SK-N-SH treated with all-trans-retinoic acid at 6 μM for 48 hours (cell line): Measurements from ENCODE around the gene CBFA2T3.

ENCODE experiments used
- ATAC-seq: fragments of 200-7000 bp; cut with Tn5 transposase; 3 replicates; pipeline ENCODE4 v1.9.1; 2020; ENCODE audit warnings: mild to moderate bottlenecking, moderate library complexity
- ARNTL ChIP-seq: fragments of 450-650 bp; formaldehyde crosslinking; IDR thresholded peaks from 2 replicates; pipeline ENCODE4 v1.5.0; 2020; ENCODE audit warnings: low read depth, mild to moderate bottlenecking, moderate library complexity, borderline replicate concordance
- BACH2 ChIP-seq: fragments of 250-450 bp; sonication (Bioruptor Pico); IDR thresholded peaks from 2 replicates; pipeline ENCODE4 v1.9.0; 2021; ENCODE audit warnings: mild to moderate bottlenecking, borderline replicate concordance
- CREB5 ChIP-seq: fragments of 250-450 bp; sonication (Bioruptor Pico); IDR thresholded peaks from 2 replicates; pipeline ENCODE4 v1.5.1; 2020; ENCODE audit warnings: low read depth, mild to moderate bottlenecking, moderate library complexity
- CSDC2 ChIP-seq: fragments of 250-450 bp; sonication (Bioruptor Pico); IDR thresholded peaks from 2 replicates; pipeline ENCODE4 v1.5.0; 2020; ENCODE audit warnings: mild to moderate bottlenecking, moderate library complexity
- GLIS3 ChIP-seq: fragments of 250-450 bp; sonication (Bioruptor Pico); IDR thresholded peaks from 2 replicates; pipeline ENCODE4 v1.5.0; 2020; ENCODE audit warnings: mild to moderate bottlenecking, moderate library complexity
- ISL1 ChIP-seq: fragments of 250-450 bp; sonication (Bioruptor Pico); IDR thresholded peaks from 2 replicates; pipeline ENCODE4 v2.1.2; 2022; ENCODE audit warnings: mild to moderate bottlenecking, moderate library complexity
- OSR1 ChIP-seq: fragments of 250-450 bp; sonication (Bioruptor Pico); IDR thresholded peaks from 2 replicates; pipeline ENCODE4 v1.8.0; 2022; ENCODE audit warnings: moderate library complexity, mild to moderate bottlenecking, inconsistent platforms
- POU6F1 ChIP-seq: fragments of 250-450 bp; sonication (Bioruptor Pico); IDR thresholded peaks from 2 replicates; pipeline ENCODE4 v1.8.0; 2021; ENCODE audit warnings: low read depth, mild to moderate bottlenecking, moderate library complexity, borderline replicate concordance
- RARB ChIP-seq: fragments of 250-450 bp; sonication (Bioruptor Pico); IDR thresholded peaks from 2 replicates; pipeline ENCODE4 v1.8.0; 2021; ENCODE audit warnings: mild to moderate bottlenecking, moderate library complexity
- SNAI2 ChIP-seq: fragments of 250-450 bp; sonication (Bioruptor Pico); IDR thresholded peaks from 2 replicates; pipeline ENCODE4 v1.5.0; 2020; ENCODE audit warnings: mild to moderate bottlenecking, moderate library complexity
- TCF4 ChIP-seq: fragments of 250-450 bp; sonication (Bioruptor Pico); IDR thresholded peaks from 2 replicates; pipeline ENCODE4 v1.8.0; 2021; ENCODE audit warnings: mild to moderate bottlenecking, moderate library complexity, borderline replicate concordance
- TOX ChIP-seq: fragments of 250-450 bp; sonication (Bioruptor Pico); IDR thresholded peaks from 2 replicates; pipeline ENCODE4 v1.8.0; 2021; ENCODE audit warnings: mild to moderate bottlenecking, moderate library complexity, borderline replicate concordance
- ZC3H10 ChIP-seq: fragments of 250-450 bp; sonication (Bioruptor Pico); IDR thresholded peaks from 2 replicates; pipeline ENCODE4 v1.5.1; 2021; ENCODE audit warnings: mild to moderate bottlenecking, moderate library complexity
- ZFP3 ChIP-seq: fragments of 250-450 bp; sonication (Bioruptor Pico); IDR thresholded peaks from 2 replicates; pipeline ENCODE4 v1.5.0; 2020; ENCODE audit warnings: mild to moderate bottlenecking, moderate library complexity
- ZFP30 ChIP-seq: fragments of 450-650 bp; formaldehyde crosslinking; IDR thresholded peaks from 2 replicates; pipeline ENCODE4 v1.5.0; 2022; ENCODE audit warnings: mild to moderate bottlenecking, moderate library complexity
- ZNF565 ChIP-seq: fragments of 450-650 bp; formaldehyde crosslinking; conservative IDR thresholded peaks from 2 replicates; pipeline ENCODE4 v1.5.0; 2020; ENCODE audit warnings: low read depth, mild to moderate bottlenecking, moderate library complexity
- ZNF70 ChIP-seq: fragments of 450-650 bp; formaldehyde crosslinking; IDR thresholded peaks from 2 replicates; pipeline ENCODE4 v1.5.0; 2020; ENCODE audit warnings: mild to moderate bottlenecking, moderate library complexity
- TF ChIP-seq, protein P1 (sequence below): fragments of 250-450 bp; sonication (Bioruptor Pico); IDR thresholded peaks from 2 replicates; pipeline ENCODE4 v1.5.1; 2021; ENCODE audit warnings: mild to moderate bottlenecking, moderate library complexity
- TF ChIP-seq, protein P2 (sequence below): fragments of 250-450 bp; sonication (Bioruptor Pico); IDR thresholded peaks from 2 replicates; pipeline ENCODE4 v1.5.0; 2020; ENCODE audit warnings: mild to moderate bottlenecking, moderate library complexity

Gene CBFA2T3

DNA sequence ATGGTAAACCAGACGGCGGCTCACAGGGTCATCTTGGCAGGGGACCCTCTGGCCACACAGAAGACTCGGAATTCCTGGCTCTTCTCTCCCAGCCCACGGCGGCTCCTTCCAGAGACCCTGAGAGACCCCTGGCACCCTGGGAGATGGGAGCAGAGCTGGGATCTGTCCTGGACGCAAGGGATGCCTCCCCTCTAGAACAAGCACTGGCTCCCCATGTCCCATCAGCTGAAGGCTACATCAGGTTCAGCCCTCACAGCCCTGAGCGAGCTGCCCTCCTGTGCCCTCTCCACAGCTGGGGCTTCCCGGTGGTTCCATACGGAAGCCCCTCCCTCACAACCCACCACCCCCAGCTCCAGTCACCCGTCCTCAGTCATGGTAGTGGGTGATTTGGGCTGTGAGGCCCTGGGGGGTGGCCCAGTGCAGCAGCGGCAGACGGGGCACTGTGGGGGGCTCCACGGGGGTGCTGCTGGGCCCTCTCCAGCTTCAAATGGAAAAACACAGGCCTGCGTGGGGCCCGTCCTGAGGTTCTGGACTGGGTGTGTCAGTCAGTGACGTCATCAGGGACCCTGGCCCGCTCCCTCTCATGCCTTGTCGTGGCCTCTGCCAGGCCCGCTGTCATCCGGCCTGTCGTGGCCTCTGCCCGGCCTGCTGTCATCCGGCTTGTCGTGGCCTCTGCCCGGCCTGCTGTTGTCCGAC, 13.0 kb upstream of the CBFA2T3 start:
- TF ChIP-seq ISL1 (CRISPR knock-in tag) (no peak), TCF4 (CRISPR knock-in tag) (no peak), BACH2 (CRISPR knock-in tag) (no peak), TOX (no peak), GLIS3 (no peak), ZNF70 (CRISPR knock-in tag) (no peak), ZFP3 (CRISPR knock-in tag) (no peak), ZFP30 (CRISPR knock-in tag) (no peak), POU6F1 (CRISPR knock-in tag) (no peak)
- no peak for ATAC-seq

GRCh38 chr16:88988980-88989811, 12.2 kb upstream of the CBFA2T3 start:
- ATAC-seq = no peak
- TF ChIP-seq, protein P1, sequence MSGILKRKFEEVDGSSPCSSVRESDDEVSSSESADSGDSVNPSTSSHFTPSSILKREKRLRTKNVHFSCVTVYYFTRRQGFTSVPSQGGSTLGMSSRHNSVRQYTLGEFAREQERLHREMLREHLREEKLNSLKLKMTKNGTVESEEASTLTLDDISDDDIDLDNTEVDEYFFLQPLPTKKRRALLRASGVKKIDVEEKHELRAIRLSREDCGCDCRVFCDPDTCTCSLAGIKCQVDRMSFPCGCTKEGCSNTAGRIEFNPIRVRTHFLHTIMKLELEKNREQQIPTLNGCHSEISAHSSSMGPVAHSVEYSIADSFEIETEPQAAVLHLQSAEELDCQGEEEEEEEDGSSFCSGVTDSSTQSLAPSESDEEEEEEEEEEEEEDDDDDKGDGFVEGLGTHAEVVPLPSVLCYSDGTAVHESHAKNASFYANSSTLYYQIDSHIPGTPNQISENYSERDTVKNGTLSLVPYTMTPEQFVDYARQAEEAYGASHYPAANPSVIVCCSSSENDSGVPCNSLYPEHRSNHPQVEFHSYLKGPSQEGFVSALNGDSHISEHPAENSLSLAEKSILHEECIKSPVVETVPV (CRISPR knock-in tag) = no peak
- TF ChIP-seq ISL1 (CRISPR knock-in tag) = no peak
- TF ChIP-seq TOX = no peak

DNA sequence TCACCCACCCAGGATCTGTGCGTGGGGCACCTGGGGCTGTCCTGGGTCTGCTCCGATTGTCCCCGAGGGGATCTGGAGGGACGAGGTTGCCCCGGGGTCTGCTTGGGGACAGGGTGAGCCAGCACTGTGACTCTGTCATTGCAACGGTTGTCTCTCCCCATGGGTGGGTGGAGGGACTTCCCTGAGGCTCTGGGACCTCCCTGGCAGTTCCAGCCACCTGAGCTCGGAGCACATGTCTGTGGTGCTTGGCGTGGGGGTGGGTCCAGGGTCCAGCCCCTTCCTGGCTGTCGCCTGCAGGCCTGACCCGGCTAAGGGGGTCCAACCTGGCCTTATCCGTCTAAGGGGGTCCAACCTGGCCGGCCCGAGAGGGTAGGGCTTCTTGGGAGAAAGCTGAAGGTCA, 8.5 kb upstream of the CBFA2T3 start:
- ATAC-seq = no peak

More for the DNA sequence above, 8.5 kb upstream of the CBFA2T3 start:
- TF ChIP-seq TCF4 (CRISPR knock-in tag) (no peak), SNAI2 (CRISPR knock-in tag) (no peak), ZNF565 (CRISPR knock-in tag) (no peak), TOX (no peak), BACH2 (CRISPR knock-in tag) (no peak), RARB (no peak), ARNTL (CRISPR knock-in tag) (no peak), CREB5 (CRISPR knock-in tag) (no peak), ZNF70 (CRISPR knock-in tag) (no peak), CSDC2 (CRISPR knock-in tag) (no peak), ZFP3 (CRISPR knock-in tag) (no peak), ISL1 (CRISPR knock-in tag) (no peak), ZC3H10 (CRISPR knock-in tag) (no peak), ZFP30 (CRISPR knock-in tag) (no peak), OSR1 (CRISPR knock-in tag) (no peak)
- TF ChIP-seq, protein P2, sequence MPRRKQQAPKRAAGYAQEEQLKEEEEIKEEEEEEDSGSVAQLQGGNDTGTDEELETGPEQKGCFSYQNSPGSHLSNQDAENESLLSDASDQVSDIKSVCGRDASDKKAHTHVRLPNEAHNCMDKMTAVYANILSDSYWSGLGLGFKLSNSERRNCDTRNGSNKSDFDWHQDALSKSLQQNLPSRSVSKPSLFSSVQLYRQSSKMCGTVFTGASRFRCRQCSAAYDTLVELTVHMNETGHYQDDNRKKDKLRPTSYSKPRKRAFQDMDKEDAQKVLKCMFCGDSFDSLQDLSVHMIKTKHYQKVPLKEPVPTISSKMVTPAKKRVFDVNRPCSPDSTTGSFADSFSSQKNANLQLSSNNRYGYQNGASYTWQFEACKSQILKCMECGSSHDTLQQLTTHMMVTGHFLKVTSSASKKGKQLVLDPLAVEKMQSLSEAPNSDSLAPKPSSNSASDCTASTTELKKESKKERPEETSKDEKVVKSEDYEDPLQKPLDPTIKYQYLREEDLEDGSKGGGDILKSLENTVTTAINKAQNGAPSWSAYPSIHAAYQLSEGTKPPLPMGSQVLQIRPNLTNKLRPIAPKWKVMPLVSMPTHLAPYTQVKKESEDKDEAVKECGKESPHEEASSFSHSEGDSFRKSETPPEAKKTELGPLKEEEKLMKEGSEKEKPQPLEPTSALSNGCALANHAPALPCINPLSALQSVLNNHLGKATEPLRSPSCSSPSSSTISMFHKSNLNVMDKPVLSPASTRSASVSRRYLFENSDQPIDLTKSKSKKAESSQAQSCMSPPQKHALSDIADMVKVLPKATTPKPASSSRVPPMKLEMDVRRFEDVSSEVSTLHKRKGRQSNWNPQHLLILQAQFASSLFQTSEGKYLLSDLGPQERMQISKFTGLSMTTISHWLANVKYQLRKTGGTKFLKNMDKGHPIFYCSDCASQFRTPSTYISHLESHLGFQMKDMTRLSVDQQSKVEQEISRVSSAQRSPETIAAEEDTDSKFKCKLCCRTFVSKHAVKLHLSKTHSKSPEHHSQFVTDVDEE (CRISPR knock-in tag) = no peak
- TF ChIP-seq, all 23 proteins: peak for 0
